GM21528 (cell line): ENCODE measurements around the gene TJP1.
"Not testable (repeated sequence)": the region's sequence is repeated elsewhere in the genome, so short reads cannot be mapped to it uniquely, and the experiment has no call there.

Experiments used
- ATAC-seq: cut with Tn5 transposase; IDR thresholded peaks from one replicate; pipeline ENCODE4 v1.9.1; 2021; ENCODE audit warnings: mild to moderate bottlenecking, moderate library complexity; ENCODE audit not compliant: unreplicated experiment, low FRiP score

TJP1 gene

DNA sequence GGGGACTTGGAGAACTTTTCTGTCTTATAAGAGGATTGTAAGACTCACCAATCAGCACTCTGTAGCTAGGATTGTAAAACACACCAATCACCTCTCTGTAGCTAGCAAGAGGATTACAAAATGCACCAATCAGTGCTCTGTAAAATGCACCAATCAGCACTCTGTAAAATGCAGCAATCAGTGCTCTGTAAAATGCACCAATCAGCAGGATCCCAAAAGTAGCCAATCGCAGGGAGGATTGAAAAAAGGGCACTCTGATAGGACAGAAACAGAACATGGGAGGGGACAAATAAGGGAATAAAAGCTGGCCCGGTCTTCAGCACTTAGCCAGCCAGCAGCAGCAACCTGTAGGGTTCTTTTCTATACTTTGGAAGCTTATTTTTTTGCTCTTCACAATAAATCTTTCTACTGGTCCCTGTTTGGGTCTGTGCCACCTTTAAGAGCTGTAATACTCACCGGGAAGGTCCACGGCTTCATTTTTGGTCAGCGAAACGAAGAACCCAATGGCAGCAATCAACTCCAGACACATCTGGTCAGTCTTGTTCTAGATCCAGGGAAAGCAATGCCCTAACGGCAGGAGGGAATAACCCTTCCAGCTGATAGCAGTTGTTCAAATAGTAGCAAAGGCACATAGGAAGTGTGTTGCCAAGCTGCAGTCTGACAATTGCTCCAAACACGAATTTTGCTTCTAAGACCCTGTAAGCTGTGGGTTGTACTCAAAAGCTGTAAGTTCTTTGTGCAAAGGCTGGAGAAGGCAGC, 135.6 kb downstream of the TJP1 start:
- ATAC-seq: no peak

DNA sequence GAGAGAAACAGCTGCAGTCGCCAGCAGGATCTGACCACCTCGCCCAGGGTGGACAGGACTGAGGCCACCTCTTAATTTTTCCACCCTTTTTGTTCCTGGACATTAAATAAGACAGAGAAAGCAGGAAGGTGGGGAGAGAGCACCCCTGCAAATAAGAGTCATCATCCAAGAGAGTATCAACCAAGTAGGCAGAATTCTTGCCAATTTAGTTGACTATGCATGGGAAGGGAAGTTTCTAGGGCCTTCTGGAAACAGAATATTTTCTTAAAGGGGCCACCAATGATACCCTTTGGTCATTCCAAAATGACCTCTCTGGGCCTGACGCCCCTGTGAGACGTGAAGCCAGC, 136.2 kb downstream of the TJP1 start:
- ATAC-seq: no peak

DNA sequence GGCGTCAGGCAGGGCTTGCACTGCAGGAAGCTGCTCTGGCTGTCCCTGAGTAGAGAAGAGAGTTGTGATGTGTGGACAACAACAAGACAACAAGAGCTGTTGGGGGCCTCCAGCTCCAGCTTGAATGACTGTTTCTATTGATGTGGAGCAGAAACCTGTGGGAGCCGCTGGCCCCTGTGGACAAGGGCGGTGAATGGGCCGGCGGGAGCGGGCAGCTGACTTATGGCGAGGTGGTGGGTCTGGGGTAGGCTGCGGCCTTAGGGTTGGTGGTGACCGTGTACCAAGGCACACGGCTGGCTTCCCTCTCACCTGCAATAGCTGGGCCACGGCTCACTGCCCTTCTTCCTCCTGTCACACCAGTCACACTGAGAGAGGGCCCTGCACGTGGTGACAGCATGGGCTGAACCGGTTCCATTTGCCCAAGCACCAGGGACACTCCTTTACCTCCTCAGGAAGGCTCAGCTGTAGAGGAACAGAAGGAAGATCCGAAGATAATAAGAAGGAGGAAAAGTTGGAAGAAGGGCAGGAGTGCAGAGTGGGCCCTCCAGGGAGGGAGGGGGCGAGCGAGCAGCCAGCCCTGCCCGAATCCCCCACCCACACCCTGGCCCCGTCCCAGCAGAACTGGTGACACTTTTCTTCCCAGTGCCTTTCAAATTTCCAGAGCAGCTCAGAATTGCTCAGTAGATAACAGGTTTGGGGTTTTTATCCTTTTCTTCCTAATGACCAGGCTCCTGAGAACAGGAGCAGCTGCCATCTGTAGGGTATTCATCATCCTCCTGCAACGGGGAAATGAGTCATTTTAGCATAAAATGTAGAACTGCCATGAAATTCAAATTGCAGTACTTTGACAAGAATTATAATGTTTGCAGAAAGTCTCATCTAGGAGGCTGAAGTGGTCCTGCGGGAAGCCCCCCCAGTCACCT, 136.9 kb downstream of the TJP1 start:
- no peak for ATAC-seq

DNA sequence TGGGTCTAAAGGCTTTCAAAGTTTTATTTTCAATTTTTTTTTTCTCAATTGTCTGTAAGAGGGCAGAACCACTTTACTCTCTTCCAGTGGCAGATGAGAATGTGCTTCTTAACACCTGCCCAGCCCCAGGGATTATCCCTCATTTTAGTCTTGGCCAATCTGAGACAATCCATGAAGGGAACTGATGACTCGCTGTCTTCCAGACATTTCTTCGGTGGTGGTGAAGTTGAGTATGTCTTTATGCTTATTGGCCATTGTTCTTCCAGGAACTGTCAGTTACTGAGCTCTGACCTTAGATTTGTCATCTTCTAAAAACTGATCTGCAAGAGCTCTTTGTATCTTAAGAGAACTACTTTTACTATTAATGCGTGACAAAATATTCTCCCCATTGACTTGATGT, 139.5 kb downstream of the TJP1 start:
- no peak for ATAC-seq

DNA sequence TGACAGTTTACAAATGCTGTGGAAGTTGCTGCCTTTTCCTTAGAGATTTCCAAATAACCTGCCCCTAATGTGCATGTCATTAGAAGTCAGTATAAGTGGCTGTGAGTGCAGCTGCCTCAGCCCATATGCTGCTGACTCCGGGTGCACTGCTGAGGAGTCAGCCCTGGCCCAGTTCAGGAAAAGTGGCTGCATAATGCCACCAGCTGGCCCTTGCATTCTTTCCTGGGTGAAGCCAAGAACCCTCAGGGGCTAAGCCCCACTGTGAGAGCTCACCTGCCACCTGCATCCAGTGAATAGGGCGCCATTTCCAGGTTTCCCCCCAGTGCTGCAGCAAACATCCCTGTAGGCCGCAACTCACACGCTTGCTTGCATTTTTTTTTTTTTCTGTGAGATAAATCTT, 139.9 kb downstream of the TJP1 start:
- ATAC-seq: no peak

DNA sequence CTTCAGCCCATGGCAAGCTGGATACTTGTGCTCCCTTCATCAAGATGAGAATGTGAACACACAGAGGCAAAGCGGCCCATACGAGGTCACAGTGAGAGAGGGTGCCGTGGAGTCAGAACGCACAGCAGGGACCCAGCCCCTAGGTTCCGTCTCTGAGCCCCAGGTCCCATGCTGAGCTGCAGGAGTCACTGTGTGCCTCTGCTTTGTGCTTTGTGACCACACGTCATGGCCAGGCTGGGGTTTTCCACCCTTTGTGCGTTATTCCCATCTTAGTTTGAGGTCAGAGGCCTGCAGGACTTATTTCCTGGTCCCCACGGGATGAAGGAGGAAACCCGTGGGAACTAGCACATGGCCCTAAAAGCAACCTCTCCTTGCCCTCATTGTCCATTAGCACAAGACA, 140.3 kb downstream of the TJP1 start:
- ATAC-seq: no peak

DNA sequence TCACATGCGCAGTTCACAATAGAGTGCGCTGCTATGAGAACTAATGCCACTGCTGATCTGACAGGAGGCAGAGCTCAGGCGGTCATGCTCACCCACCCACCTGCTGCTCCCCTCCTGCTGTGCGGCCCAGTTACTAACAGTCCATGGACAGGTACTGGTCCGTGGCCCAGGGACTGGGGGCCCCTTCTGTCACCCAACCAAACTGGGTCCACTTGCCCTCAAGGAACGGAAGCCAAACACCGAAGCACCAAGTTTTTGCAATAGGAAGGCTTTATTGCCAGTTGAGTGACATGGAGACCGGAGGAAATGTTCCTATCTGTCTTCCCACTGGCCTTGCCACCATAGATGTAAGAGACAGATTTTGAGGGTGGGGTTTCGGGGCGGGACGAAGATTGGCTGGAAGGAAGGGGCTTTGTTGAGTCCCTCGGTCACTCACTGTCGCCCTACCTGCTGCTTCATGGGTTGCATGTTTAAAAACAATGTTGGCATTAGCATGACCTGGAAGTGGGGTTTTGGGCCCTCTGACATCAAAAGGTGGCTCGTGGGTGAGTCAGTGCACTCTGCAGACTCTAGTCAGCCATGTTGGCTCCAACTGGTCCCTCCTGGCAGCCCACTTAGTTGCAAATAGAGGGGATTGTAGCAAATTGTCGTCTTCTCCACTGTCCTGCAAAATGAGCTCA, 141.0 kb downstream of the TJP1 start:
- ATAC-seq: no peak

DNA sequence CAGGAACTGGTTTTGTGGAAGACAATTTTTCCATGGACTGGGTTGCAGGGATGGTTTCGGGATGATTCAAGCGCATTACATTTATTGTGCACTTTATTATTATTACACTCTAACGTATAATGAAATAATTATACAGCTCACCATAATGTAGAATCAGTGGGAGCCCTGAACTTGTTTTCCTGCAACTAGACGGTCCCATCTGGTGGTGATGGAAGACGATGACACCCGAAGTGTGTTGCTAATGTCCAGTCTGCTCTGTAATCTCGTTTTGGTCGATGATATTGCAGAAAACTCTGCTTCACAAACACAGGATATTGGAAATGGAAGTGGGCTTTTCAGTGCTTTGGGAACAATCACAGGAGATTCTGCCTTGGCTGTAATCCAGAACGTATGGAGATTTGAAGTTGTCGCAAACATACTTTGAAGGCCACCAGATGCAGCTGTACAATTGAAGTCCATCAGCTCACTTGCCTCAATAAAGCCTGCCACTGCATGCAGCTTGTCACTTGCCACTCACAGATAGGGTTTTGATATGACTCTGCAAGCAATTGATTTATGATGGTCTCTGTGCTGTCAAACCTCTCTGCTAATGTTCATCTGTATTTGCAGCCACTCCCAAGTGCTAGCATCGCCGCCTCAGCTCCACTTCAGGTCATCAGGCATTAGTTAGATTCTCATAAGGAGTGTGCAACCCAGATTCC, 141.7 kb downstream of the TJP1 start:
- ATAC-seq: no peak

DNA sequence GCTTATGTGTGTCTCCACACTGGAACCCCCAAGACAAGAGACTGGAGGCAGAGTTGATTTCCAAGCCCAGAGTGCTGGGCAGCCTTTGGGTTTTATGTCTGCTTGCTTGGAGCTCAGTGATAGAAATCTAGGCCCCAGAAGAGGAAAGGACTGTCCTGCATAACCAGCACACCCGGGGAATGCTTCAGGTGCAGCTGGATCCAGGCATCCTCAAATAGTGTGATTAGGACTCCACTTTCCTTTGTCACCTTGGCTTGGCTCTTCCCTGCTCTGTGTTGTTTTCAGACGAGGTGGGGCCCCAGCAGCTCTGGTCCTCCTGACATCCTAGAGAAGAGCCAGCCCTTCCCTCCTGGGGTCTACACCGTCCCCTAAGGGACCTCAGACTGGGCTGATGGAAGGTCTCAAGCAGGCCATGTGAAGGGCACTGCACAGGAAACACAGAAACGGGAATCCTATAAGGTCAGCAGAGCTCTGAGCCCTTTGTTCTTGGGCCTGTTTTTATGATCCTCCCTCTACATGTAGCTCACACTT, 143.7 kb downstream of the TJP1 start:
- no peak for ATAC-seq

DNA sequence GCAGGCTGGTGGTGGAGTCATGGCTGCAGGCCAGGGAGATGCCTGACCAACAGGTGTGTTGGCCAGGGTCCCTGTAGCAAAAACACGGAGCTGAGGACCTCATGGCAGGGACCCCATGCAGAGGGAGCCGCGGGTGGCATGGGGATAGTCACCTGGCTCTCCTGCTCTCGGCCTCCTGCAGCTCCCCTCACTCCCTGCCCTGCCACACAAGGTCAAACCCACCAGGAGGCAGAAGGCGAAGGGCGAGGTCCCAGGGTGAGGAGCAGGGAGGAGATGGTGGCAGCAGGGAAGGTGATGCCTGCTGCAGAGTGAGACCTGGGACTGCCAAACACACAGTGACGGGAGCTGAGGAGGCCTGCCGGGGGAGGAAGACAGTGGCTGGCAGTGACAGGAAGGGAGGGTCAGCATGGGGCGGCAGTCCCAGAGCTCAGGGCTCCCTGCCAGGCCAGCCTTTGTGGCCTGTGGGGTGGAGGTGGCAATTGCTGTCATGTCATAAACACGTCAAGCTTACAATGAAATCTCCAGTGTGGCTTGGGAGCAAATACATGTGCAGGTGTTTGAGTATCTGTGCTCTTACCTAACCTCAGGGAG, 144.3 kb downstream of the TJP1 start:
- ATAC-seq: no peak

DNA sequence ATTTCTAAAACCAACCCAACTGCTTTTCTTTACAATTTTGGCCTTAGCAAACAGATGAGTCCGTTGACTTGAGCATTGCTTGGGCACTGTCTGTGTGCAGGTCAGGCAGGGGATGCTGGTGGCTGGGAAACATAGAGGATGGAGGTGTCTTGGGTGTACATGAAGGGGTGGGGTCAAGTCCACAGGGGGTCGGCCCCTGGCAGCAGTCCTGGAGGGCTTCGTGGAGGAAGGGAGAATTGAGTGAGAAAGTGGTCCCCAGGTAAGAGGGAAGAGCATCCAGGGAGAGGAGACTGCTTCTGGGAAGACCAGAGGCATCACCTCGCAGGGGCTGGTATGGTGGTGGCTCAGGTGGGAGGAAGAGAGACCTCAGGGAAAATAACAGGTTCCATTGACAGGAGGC, 144.8 kb downstream of the TJP1 start:
- ATAC-seq: no peak

DNA sequence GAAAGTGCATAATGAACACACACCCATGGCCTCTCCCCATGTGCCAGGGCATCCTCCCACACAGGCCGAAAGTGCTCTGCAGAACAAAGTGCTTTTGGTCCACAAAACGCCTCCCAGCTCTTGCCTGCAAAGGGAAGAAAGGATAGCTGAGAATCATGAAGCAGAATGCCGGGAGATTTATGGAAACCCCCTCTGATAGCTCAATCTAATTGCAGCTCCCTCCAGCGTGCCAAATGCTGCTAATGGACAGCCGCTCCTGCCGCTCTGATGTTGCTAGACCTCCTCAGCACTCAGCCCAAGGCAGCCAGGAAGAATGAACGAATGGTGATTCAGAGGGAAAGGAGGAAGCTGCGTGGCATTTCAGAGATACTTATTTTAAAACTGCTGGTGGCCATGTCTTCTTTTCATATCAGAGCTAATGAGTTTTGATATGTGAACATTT, 145.3 kb downstream of the TJP1 start:
- no peak for ATAC-seq

DNA sequence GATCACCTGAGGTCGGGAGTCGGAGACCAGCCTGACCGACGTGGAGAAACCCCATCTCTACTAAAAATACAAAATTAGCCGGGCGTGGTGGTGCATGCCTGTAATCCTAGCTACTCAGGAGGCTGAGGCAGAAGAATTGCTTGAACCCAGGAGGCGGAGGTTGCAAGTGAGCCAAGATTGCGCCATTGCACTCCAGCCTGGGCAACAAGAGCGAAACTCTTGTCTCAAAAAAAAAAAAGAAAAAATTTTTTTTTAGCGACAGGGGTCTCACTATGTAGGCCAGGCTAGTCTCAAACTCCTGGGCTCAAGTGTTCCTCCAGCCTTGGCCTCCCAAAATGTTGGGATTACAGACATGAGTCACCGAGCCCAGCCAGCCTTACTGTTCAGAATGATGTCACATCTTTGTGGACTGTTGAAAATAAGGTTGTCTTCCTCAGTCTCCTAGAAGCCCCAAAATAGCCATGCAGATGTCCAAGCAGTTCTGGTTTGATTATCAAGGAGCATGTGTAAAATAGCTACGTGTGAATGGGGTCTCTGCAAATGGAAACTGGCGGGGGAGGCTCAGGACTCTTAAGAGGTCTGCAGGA, 145.8 kb downstream of the TJP1 start:
- ATAC-seq: not testable (repeated sequence)

DNA sequence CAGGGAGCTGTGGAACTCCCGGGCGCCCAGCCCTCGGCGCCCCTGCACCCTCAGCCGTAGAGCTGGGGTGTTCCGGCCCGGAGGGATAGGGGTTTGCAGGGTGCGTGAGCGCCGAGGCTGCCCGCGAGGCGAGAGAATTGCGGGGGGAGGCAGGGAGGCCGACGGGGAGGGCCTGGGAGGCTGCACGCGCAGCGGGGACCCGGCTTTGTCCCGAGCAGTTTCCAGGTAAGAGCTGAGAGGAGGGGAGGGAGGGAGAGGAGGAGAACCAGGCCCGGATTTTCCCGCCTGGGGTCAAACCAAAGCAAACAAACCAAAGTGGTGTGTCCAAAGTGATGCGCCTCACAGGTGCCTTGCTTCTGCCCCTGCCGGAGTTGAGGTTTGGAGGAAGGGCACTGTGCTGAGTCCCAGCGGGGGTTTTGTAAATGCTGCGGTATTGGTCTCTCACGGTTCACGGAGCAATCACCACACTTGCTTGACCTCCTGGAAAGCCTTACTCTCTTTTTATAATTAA, 146.4 kb downstream of the TJP1 start:
- no peak for ATAC-seq

DNA sequence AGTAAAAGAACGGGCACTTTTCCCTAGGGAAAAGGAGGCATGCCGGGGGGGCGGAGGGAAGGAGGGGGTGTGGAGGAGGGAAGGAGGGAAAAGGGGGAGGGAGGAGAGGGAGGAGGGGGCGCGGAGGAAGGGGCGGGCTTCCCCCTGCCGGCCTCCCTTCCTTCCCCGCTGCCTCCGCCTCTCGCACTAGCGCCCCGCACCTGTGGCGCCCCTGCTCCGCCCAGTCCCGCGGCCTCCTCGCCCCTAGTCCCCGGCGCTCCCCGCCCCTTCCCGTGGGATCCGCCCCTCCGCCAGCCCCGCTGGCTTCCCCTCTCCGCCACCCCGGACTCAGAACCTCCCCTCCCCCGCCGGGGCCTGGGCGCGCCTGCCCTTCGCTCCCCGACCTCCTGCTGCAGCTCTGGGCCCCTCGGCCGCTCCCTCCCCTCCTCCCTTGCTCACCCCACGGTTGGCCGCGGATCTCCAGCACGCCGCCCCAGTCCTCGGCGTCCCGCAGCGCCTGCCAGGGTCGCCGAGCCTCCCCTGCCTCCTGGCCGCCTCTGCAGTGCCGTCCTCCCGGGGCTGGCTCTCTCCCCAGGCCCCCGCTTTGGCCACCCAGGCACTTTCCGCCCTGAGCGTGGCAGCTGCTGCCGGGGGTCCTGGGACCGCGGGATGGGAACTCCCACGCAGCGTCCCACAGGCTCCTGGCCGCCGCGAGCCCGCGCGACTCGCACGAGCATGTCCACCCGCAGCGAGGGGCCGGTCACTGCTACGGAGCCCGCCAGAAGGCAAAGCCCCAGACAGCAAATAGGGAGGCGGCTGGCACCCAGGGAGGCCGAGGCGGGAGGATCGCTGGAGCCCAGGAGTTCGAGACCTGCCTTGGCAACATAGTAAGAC, 147.4 kb downstream of the TJP1 start:
- ATAC-seq: no peak

DNA sequence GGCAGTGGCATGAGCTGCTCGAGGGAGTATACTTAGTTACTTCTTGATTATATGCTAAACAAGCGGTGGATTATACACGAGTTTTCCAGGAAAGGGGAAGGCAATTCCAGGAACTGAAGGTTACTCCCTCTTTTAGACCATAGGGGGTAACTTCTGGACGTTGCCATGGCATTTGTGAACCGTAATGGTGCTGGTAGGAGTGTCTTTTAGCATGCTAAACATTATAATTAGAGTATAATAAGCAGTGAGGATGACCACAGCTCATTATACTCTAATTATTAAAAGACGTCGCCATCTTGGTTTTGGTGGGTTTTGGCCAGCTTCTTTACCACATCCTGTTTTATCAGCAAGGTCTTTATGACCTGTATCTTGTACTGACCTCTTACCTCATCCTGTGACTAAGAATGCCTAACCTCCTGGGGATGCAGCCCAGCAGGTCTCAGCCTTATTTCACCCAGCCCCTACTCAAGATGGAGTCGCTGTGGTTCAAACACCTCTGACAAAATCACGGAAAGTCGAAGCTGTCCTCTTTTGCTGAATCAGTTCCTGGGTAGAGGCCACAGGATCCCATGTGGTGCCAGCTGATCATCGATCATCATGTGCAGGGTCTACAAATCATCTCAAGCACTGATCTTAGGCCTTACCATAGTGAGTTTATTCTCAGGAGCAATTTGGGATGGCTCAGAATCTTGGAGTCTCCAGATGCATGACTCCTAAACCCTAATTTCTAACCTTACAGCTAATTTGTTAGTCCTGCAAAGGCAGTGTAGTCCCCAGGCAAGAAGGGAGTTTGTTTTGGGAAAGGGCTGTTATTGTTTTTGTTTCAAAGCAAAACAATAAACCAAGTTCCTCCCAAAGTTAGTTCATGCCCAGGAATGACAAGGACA, 149.1 kb downstream of the TJP1 start:
- ATAC-seq: no peak

DNA sequence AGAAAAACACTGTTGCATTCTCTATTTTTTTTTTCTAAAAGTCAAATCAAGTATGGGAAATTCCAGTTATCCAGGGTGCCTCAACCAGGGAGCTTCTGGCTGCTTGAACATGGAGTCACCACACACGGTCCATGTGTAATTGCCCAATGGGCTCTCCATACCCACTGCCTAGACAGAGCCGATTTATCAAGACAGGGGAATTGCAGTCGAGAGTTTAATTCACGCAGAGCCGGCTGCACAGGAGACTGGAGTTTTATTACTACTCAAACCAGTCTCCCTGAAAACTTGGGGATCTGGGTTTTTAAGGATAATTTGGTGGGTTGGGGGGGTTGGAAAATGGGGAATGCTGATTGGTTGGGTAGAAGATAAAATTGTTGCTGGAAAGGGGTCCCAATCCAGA, 149.8 kb downstream of the TJP1 start:
- no peak for ATAC-seq

DNA sequence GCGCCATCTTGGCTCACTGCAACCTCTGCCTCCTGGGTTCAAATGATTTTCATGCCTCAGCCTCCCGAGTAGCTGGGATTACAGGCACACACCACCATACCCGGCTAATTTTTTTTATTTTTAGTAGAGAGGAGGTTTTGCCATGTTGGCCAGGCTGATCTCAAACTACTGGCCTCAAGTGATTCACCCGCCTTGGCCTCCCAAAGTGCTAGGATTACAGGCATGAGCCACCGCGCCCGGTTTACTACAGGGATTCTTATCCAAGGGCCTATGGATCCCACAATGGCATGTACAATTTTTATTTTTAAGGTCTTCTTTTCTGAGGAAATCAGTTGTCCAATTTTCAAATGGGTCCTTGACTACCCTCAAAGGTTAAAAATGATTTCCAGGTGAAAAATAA, 150.2 kb downstream of the TJP1 start:
- not testable (repeated sequence) for ATAC-seq
